HS-5 (cell line): ENCODE measurements around the gene LTO1.

Source experiments
- DNase-seq: peaks from one replicate; pipeline ENCODE4 v3.0.0-alpha.2; 2012; ENCODE audit warnings: low read depth

Gene LTO1, protein sequence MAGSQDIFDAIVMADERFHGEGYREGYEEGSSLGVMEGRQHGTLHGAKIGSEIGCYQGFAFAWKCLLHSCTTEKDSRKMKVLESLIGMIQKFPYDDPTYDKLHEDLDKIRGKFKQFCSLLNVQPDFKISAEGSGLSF

DNA sequence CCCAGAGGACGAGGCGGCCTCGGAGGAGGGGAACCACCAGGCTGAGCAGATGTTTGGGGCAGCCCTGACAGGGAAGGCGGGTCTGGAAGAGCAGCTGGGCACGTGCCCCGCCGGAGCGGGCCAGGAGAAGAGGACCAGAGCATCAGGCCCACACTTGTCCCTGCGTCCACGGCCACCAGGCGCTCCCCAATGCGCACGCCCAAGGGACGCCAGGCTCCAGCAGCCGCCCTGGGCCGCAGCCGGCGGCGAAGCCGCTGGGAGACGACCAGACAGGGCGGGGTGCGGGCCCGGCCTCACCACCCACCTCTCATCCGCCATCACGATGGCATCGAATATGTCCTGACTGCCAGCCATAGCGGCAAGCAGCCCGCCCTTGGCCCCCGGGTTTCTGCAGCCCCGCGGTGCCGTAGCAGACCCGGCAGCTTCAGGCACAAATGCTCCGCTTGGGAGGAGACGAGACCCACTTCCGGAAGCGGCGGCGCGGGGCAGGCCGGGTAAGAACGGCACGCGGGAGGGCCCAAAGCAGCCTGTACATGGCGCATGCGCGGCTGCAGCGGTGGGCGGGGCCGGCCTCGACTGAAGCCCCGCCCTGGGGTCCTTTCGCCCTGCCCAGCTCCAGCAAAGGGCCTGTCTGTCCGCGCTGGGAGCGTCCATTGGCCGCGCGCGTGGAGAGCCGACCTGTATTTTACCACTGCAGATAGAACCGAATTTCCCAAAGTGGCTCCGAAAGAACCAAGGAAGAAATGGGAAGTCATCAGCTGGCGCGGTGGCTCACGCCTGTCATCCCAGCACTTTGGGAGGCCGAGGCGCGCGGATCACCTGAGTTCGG lies at the start of gene LTO1:
LTO1 (minus strand) TSS at position 468 of the 829 bp plus-strand sequence; CDS start at position 354, 114 bp downstream.
- DNase-seq, result peak; percentile 84

DNA sequence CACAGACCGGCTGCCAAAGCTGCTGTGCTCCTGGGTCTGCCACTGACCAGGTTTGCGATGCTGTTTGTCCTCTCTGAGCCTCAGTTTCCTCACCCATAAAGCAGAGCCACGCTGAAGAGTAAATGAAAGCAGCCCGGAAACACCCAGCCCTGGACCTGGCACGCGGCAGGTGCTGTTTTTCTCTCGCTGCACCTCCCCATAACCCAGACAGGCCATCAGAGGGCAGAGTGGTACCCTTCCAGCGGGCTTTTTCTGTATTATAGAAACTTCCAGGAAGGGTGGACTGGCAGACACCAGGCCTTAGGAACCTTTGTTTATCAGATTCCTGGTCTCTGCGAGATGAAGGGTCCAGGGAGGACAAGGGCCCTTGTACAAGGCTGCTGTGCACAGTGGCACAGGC lies 46.6 kb upstream of the LTO1 start:
- no peak for DNase-seq

DNA sequence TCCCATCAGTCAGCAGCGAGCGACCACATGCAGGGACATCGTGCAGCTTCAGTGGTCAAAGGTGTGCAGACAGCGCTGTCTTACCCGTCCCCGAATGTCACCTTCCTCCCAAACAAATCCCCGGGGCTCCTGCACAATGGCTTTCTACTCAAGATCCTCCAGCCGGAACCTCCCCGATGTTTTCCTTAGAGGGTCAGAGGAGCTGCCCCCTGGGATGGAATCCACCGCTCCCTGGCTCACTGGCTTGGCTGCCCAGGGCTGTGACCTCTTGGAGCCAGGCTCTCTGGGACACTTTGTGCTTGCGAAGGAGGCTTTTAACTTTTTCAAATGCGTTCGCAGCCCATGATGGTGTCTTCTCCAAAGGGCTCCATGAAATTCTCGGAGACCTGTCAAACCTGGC lies 46.0 kb upstream of the LTO1 start:
- DNase-seq, result no peak

DNA sequence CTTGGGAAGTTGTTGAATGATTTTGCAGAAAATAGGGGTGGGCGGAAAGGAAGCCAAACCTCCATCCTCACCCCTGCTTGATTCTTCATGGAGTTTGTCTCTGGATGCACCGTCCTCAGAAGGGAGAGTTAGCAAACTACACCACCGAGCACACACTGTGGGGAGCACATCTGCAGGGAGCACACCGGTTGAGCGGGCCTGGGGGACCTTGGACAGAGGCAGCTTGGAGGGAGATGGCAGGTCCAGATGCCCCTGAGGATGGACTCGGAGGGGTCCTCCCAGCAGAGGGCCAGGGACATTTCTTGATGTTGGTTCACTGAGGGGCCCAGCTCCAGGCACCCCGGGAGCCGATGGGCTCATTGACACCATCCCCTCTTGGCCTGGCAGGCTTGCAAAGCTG lies 43.8 kb upstream of the LTO1 start:
- DNase-seq, result no peak

DNA sequence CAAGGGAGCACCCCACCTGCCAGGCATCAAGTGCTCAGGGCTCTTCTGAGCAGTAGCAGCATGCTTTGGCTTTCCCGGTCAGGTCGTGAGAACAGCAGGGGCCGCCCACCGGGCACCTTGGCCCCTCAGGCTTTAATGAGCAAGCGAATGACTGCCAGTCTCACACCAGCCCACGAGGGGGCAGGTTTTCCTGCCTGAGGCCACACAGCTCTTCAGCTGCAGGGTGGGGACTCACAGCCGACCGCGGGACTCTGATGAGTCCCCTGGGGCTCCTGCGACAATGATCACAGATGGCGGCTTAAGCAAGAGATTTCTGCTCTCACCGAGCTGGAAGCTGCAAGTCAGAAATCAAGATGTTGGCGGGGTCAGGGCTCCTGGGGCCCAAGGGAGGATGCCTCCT lies 43.0 kb upstream of the LTO1 start:
- no peak for DNase-seq

DNA sequence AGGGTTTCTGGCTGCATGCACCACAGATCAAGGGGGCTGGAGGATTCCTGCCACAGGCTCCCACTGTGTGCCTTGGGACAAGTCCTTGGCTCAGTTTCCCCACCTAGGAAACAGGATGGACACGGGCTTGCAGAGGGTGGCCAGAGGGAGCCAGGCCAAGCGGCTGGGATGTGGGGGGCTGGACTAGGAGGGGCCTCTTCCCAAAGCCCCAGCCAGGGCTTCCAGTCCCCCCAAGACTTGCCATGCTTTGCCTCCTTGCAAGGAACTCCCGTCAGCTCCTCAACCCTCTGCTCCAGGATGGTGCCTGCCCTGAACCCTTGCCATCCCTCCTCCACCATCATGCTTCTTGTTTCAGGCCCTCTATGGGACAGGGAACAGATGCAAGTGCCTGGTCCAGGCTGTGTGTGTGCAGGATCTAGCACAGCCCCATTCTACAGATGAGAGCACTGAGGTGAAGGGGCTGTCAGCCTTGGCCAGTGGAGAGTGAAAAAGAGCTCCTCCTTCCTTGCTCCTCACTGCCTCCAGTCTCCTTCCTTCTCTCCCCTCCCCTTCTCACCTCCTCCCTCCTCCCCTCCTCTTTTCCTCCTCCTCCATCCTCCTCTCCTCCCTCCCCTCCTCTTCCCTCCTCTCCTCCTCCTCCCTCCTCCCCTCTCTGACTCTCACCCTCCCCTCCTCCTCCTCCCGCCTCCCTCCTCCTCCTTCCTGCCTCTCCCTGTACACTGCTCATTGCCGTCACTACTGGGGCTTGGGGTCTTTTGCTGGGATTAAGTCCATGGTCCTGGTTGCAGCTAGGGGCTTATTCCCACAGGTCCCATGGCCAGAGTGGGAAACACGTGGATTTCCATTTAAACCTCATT lies 42.0 kb upstream of the LTO1 start:
- DNase-seq, result no peak

DNA sequence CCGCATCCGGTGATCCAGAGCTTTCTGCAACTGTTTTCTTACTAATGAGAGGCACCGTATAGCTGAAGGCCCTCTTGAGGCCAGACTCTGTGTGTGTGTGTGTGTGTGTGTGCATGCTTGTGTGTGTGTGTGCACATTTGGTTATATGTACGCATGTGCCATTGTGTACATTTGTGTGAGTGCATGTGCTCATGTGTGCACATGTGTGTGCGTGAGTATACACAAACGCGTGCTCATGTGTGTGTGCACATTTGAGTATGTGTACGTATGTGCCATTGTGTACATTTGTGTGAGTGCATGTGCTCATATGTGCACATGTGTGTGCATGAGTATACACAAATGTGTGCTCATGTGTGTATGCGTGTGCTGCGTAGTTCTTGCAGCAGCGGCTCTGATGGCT lies 40.9 kb upstream of the LTO1 start:
- no peak for DNase-seq

DNA sequence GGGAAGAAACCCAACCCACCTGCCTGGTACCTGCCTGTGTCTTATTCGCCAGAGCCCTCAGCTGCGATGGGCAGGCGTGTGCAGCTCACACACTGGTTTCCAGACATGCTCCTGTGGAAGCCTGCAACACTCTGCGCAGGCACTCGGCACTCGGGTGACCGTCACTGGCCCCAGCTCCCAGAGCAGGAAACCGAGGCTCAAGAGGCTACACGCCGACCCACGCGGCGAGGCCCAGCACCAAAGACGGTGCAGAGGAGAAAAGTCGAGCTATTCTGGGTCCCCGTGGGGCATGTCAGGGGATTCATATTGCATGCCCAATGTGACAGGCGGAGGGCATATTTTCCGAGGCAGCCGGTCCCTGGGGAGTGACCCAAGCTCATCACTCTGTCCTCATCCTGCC lies 40.3 kb upstream of the LTO1 start:
- DNase-seq, result no peak

DNA sequence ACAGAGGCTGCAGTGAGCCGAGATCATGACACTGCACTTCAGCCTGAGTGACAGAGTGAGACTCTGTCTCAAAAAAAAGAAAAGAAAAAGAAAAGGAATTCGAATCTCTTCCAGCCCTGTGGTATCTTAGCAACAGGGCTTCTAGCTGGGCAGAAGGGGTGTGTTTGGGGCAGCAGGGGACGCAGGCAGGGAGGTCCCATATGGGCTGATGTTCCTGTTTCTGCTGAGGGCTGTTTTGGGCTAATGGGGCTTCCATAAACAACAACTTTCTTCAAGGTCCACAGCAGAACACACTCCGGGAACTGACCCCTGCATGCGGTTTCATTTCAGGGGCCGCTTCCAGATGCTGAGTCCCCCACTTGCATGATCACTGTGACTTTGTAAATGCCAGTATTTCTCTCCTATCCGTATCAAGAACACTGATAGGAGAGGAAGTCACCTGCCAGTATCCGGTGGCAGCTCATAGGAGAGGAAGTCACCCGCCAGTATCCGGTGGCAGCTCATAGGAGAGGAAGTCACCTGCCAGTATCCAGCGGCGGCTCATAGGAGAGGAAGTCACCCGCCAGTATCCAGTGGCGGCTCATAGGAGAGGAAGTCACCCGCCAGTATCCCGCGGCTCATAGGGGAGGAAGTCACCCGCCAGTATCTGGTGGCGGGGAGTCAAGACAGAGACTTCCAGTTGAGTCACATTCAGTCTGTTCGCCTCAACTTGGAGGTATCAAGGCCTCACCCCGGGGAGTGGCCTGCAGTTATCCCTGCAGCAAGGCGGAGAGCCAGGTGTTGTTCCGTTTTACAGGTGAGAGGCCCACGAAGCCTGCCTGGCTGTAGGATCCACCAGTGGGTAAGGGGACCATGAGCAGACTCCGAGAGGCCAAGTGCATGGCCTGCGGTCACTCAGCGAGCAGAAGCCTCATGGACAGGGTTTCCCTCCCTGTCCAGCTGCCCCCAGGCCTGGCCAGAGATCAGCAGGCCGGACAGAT lies 37.0 kb upstream of the LTO1 start:
- no peak for DNase-seq

DNA sequence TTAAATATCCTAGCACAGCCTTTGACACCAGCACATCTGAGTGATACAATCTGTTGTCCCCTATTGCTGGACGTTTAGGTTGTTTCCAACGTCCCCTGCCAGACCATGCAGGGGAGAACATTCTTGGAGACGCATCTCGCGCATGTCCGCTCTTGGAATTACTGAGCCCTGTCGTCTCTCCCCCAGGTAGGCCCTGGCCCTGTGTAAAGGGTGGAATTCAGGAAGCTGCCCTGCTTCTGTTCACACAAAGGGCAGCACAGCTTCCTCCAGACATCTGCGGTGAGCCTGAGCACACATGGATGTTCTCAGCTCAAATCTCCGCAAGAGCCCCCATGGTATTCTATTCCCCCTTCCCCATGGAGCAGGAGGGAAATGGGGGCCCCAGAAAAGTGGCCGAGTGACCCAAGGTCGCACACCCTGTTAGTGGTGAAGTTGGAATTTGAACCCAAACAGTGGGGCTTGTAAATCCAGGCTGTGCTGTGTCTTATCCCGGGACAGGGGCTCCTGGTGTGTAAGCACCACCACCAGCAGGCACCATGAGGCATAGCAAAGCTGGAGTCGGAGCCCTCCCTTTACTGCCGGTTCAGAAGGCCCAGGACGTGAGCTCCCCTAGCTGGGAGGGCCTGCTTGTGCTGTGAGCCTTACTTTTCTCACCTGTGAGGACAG lies 33.7 kb upstream of the LTO1 start:
- DNase-seq, result no peak

DNA sequence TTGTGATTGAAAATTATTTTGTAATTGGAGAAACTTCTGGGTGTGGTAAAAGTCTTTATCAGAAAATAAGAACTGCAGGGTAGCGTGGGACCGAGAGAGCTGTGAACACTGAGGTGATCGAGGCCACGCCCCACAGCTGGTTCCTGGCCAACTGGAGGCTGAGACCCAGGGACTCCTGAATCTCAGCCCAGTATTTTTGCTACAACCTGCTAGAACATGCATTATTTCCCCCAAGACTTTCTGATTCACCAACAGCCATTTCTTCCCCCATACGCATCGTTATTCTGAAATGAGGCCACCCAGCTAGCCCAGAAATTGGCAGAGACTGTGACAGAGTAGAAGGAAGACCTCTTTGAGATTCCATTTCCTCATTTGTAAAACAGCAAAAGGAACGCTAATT lies 32.0 kb upstream of the LTO1 start:
- DNase-seq, result no peak

DNA sequence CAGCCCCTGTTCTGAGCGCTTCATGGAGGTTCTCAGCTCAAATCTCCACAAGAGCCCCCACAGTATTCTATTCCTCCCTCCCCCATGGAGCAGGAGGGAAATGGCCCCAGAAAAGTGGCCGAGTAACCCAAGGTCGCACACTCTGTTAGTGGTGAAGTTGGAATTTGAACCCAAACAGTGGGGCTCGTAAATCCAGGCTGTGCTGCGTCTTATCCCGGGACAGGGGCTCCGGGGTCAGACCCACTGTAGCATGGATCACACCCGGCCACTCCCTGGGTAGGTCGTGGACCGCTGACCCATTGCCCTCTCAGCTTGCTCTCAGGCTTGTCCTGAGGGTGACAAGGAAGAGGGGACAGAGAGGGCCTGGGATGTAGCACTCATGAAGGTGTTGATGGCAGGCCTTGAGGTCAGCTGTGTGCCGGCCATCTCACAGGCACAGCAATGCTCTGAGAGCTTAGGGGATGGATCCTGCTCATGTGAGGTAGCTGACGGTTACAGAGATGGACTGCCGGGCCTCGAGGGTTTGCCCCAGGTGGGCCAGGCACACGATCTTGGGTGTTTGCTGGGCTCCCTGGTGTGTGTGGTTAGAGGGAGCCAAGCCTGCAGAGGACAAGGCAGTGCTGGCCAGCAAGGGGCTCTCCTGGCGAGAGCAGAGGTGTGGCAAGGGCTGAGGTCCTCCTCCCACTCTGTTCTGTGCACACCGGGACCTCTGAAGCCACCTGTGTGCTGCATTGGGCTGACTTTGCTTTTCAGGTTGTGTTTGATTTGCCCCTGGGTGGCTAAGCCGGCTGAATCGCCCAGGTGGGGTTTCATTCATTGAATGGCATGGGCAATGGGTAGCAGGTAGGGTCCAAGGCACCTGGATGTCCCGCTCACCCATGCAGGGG lies 31.0 kb upstream of the LTO1 start:
- DNase-seq, result no peak

DNA sequence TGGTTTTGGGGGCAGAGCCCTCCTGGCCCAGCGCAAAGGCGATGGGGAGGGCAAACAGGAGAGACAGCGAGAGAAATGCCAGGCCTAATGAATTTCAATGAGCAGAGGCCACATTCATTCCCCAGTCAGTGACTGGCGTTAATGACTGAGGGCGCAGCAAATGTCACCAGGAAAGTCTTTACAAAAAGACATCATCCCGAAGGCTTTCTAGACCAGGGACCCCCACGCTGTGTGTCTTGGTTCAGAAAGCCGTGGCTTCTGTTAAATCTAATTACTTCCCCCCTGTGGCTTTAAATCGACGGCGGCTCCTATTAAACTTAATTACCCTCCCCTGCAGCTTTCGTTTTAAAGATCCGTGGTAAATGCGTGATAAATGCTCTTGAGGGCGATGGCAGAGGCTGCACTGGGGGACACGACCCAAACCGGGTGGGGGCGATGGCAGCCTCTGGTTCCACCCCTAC lies 30.2 kb upstream of the LTO1 start:
- no peak for DNase-seq

DNA sequence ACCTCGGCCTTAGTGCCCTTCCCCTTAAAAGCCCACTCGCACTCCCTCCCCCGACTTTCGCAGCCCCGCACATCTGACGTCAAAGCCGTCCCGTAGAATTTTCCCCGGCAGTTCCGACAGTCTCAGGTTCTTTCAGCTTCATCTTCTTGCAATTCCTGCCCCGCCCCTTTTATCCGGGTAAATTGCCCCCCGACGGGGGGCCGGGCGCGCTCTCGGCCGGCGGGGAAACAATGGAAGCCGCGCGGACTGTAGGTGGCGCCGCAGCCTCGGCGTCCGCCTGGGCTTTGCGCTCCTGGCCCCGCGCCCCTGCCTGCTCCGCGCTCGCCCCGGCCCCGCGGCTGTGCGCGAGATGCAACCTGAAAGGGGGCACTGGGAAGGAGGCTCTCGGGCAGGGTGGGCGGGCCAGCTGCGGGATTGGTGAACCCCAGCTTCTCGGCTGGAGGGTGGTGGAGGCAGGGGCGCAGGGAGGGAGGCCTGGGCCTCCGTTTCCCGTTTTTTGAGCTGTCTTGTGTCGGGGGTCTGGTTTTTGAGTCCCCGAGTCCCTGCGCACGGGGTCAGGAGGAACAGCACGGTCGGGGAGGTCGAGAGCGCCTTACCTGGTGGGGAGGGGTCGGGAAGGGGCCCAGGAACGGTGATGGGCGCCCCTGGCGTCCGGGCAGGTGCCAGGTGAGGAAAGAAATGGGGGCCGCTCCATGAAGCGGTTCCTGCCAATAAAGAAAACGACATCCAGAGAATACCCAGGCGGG lies 29.5 kb upstream of the LTO1 start:
- no peak for DNase-seq

DNA sequence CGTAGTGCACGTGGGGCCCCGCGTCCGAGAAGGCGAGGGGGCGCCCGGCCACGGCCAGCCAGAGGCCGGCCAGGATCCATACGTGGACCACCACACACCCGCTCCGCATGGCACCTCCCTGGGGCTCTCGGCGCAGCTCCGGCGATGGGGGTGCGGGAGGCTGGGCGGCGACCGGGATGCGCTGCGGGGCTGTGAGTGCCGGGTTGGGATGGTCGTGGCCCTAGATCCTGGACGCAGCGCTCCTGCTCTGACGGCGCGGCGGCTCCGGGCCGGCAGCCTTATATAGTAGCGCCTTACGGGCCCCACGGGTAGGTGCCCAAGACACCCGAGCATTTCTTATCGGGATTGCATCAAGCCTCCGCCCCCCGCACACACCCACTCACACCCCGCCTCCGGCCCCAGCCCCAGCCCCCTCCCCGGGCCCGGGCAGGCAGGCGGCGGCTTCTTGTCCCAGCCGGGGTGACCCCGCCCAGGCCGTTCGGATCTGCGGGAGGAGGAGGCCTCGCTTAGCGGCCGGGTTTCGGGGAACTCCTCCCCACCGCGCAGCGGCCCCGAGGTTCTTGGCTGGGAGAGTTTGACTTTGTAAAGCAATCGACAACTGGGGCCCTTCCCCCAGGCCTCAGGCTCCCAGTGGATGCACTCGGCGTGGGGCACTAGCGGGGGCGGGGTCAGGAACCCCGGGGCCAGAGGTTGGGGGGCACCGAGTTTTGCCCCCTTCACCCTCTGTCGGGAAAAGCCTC lies 28.8 kb upstream of the LTO1 start, which contains the start of gene FGF19:
FGF19 (minus strand) TSS at position 255 of the 740 bp plus-strand sequence; CDS start at position 109, 146 bp downstream.
- DNase-seq, result no peak

DNA sequence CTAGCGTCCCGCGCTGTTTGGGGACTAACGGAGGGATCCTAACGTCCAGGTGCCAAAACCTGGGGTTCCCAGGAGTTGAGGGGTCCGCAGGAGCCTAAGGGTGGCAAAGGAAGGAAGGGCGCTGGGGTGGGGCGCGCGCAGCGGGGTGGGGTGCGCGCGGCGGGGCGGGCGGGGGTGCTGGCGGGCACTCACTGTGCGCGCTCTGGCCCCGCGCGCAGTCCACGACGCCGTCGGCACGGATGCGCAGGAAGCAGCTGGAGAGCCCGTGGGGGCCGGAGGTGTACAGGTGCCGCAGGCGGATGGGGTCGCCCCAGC lies 28.3 kb upstream of the LTO1 start:
- DNase-seq, result no peak

DNA sequence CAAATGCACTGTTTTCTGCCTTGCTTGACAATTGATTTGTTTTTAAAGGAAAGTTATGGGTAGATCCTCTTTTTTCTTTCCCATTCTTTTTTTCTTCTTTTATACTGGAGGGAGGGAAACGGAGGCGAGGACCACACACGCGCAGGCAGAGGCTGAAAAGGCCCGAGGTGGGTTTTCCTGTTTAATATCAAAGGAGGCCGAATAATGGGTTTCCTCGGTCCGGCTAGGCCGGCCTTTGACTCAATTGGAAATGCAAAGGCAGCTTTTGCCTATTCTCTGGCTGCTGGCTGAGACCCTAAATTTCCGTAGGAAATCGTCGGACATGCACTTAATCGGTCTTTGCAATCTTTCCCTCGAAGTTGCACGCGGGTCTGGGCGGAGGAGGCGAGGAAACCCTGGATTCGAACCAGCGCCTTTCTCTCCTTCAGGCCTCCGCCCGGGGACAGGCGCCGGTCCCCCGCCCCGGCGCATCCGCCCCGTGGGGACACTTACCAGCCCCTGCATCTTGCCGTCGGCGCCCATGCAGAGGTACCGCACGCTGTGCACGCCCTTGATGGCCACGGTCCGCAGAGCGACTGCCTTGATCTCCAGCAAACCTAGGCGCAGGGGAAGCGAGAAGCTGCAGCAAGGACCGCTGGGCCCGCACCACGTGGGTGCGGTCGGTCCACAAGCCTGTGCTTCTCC lies 27.8 kb upstream of the LTO1 start:
- DNase-seq, result no peak

DNA sequence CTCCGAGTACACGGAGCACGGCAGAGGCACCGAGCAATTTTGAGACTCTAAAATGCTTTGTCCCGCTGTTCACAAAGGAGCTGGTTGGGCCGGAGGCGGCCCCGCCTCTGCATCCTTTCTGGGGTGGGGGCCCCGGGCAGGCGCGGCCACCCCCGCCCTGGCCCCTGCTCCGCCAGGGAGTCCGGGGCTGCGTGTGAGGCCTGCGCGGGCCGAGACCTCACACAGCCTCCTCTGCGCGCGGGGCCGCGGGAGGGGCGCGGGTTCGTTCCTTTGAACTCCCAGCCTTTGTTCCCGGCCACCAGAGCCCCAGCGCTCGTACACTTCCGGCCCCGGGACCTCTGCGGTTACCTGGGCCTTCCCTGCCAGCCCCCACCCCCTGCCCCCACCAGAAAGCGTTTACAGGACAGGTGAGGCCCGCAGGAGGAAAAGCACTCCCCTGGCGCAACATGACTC lies 27.1 kb upstream of the LTO1 start:
- DNase-seq, result no peak
